ENCODE measurements around the gene BIK. TPM values are rescaled to one million over a fixed set of nuclear protein-coding genes. Genes with fewer than 3 reads are reported as not detected.

Gene BIK
- total RNA-seq, 1 donor from 2014 or later, result 0.97 TPM

- Mint-ChIP-seq H3K36me3 (ENCODE audit: low read depth, unreplicated experiment) (peaks cover 12% of the 10 kb centered on the region), H3K9me3 (ENCODE audit: unreplicated experiment) (no peaks in the 10 kb centered on the region), H3K27ac (ENCODE audit: unreplicated experiment) (peak within 1 kb of the TSS; percentile 1), H3K4me3 (ENCODE audit: unreplicated experiment) (peak within 1 kb of the TSS; percentile 92), H3K4me1 (ENCODE audit: unreplicated experiment) (peaks cover 3% of the 10 kb centered on the region), H3K27me3 (ENCODE audit: unreplicated experiment) (no peaks in the 10 kb centered on the region)
- DNase-seq (ENCODE audit: low spot score), result peak; percentile 87
- no peak for TF ChIP-seq CTCF (IDR thresholded peaks at IDR 0.05; ENCODE audit: unreplicated experiment)
Observed at GRCh38 chr22:43088984-43089717, 21.4 kb upstream of the BIK start, which contains the start of gene TTLL1. TTLL1 (minus strand) TSS chr22:43089391; CDS start chr22:43075586, 13,805 bp downstream.

GRCh38 chr22:43090130-43090789 lies 20.3 kb upstream of the BIK start:
- peaks cover 3% of the 10 kb centered on the region for H3K4me1 Mint-ChIP-seq (ENCODE audit: unreplicated experiment)
- peak; percentile 18 for DNase-seq (ENCODE audit: low spot score)
- H3K9me3 Mint-ChIP-seq (ENCODE audit: unreplicated experiment), result no peaks in the 10 kb centered on the region
- no peaks in the 10 kb centered on the region for H3K27me3 Mint-ChIP-seq (ENCODE audit: unreplicated experiment)
- H3K4me3 Mint-ChIP-seq (ENCODE audit: unreplicated experiment), result no peak overlapping the region
- TF ChIP-seq CTCF (IDR thresholded peaks at IDR 0.05; ENCODE audit: unreplicated experiment), result peak; percentile 16
- H3K36me3 Mint-ChIP-seq (ENCODE audit: low read depth, unreplicated experiment), result peaks cover 10% of the 10 kb centered on the region
- H3K27ac Mint-ChIP-seq (ENCODE audit: unreplicated experiment), result no peak overlapping the region

GRCh38 chr22:43092085-43092484 lies 18.5 kb upstream of the BIK start:
- Mint-ChIP-seq H3K4me3 (ENCODE audit: unreplicated experiment) (no peak overlapping the region), H3K27ac (ENCODE audit: unreplicated experiment) (no peak overlapping the region), H3K4me1 (ENCODE audit: unreplicated experiment) (peaks cover 3% of the 10 kb centered on the region), H3K9me3 (ENCODE audit: unreplicated experiment) (peaks cover 5% of the 10 kb centered on the region), H3K36me3 (ENCODE audit: low read depth, unreplicated experiment) (peaks cover 12% of the 10 kb centered on the region), H3K27me3 (ENCODE audit: unreplicated experiment) (peaks cover 2% of the 10 kb centered on the region)
- TF ChIP-seq CTCF (IDR thresholded peaks at IDR 0.05; ENCODE audit: unreplicated experiment), result no peak
- no peak for DNase-seq (ENCODE audit: low spot score)

GRCh38 chr22:43094085-43094484 lies 16.5 kb upstream of the BIK start:
- Mint-ChIP-seq H3K9me3 (ENCODE audit: unreplicated experiment) (peaks cover 5% of the 10 kb centered on the region), H3K27me3 (ENCODE audit: unreplicated experiment) (peaks cover 2% of the 10 kb centered on the region), H3K27ac (ENCODE audit: unreplicated experiment) (no peak overlapping the region), H3K4me1 (ENCODE audit: unreplicated experiment) (no peaks in the 10 kb centered on the region), H3K4me3 (ENCODE audit: unreplicated experiment) (no peak overlapping the region), H3K36me3 (ENCODE audit: low read depth, unreplicated experiment) (peaks cover 12% of the 10 kb centered on the region)
- no peak for DNase-seq (ENCODE audit: low spot score)
- no peak for TF ChIP-seq CTCF (IDR thresholded peaks at IDR 0.05; ENCODE audit: unreplicated experiment)

- H3K36me3 Mint-ChIP-seq (ENCODE audit: low read depth, unreplicated experiment), result peaks cover 12% of the 10 kb centered on the region
- peaks cover 5% of the 10 kb centered on the region for H3K9me3 Mint-ChIP-seq (ENCODE audit: unreplicated experiment)
- no peak overlapping the region for H3K27ac Mint-ChIP-seq (ENCODE audit: unreplicated experiment)
- no peak overlapping the region for H3K4me3 Mint-ChIP-seq (ENCODE audit: unreplicated experiment)
- H3K27me3 Mint-ChIP-seq (ENCODE audit: unreplicated experiment), result peaks cover 2% of the 10 kb centered on the region
- no peak for TF ChIP-seq CTCF (IDR thresholded peaks at IDR 0.05; ENCODE audit: unreplicated experiment)
- no peak for DNase-seq (ENCODE audit: low spot score)
- H3K4me1 Mint-ChIP-seq (ENCODE audit: unreplicated experiment), result no peaks in the 10 kb centered on the region
Observed at GRCh38 chr22:43094551-43094950, 16.0 kb upstream of the BIK start.
